SU-DHL-6 (cell line): ENCODE results near the gene CPA5.

ENCODE experiments used
- H2AFZ ChIP-seq: fragments of 200-600 bp; sonication (generic); 2 replicates; pipeline ENCODE4 v1.6.1; 2014; ENCODE audit warnings: low read depth, mild to moderate bottlenecking, moderate library complexity, mixed read lengths, antibody characterized with exemption, low read length; ENCODE audit not compliant: severe bottlenecking
- H3F3A ChIP-seq: fragments of 200-600 bp; shearing (Covaris generic); 2 replicates; pipeline ENCODE4 v1.6.0; 2016; ENCODE audit warnings: antibody characterized with exemption, mild to moderate bottlenecking; ENCODE audit not compliant: insufficient read depth
- H3K27ac ChIP-seq: fragments of 200-600 bp; sonication (generic); 2 replicates; pipeline ENCODE4 v1.5.1; 2016; ENCODE audit warnings: low read depth, mild to moderate bottlenecking, low read length, moderate library complexity, mixed read lengths
- H3K27me3 ChIP-seq: fragments of 200-600 bp; sonication (generic), shearing (Covaris generic); 2 replicates; pipeline ENCODE4 v1.6.0; 2014; ENCODE audit warnings: mild to moderate bottlenecking, low read length
- H3K36me3 ChIP-seq: fragments of 200-600 bp; sonication (generic); 2 replicates; pipeline ENCODE4 v1.6.1; 2014; ENCODE audit warnings: mild to moderate bottlenecking, low read length, mixed read lengths
- H3K4me2 ChIP-seq: fragments of 300-600, 200-600 bp; shearing (Covaris generic), sonication (generic); 2 replicates; pipeline ENCODE4 v1.6.0; 2014; ENCODE audit warnings: low read length, low read depth, mild to moderate bottlenecking; ENCODE audit not compliant: poor library complexity, severe bottlenecking
- H3K4me3 ChIP-seq: fragments of 200-600 bp; sonication (generic); 2 replicates; pipeline ENCODE4 v1.5.1; 2014; ENCODE audit warnings: antibody characterized with exemption, low read length, mild to moderate bottlenecking, mixed read lengths; ENCODE audit not compliant: insufficient read depth, poor library complexity, severe bottlenecking
- H3K79me2 ChIP-seq: fragments of 200-600 bp; sonication (generic); 2 replicates; pipeline ENCODE4 v1.6.1; 2014; ENCODE audit warnings: mild to moderate bottlenecking, low read length, moderate library complexity; ENCODE audit not compliant: insufficient read depth
- H3K9ac ChIP-seq: fragments of 200-600 bp; sonication (generic); 2 replicates; pipeline ENCODE4 v1.7.0; 2014; ENCODE audit warnings: mild to moderate bottlenecking, low read length
- H3K9me2 ChIP-seq: fragments of 200-600 bp; sonication (generic); replicated peaks from 2 replicates; pipeline ENCODE4 v1.6.1; 2014; ENCODE audit warnings: low read length; ENCODE audit not compliant: insufficient read depth
- H3K9me3 ChIP-seq: fragments of 200-600 bp; sonication (generic); 2 replicates; pipeline ENCODE4 v1.6.1; 2014; ENCODE audit warnings: low read length, mixed read lengths; ENCODE audit not compliant: insufficient read depth
- H4K20me1 ChIP-seq: fragments of 200-600 bp; sonication (generic); 2 replicates; pipeline ENCODE4 v1.6.1; 2014; ENCODE audit warnings: low read depth, mild to moderate bottlenecking, antibody characterized with exemption, low read length, moderate library complexity, mixed read lengths
- CTCF ChIP-seq: fragments of 200-600 bp; sonication (generic); IDR thresholded peaks from one replicate; pipeline ENCODE4 v1.5.1; 2017; ENCODE audit warnings: antibody characterized with exemption, mild to moderate bottlenecking, low read length, moderate library complexity; ENCODE audit not compliant: insufficient read depth, poor library complexity, severe bottlenecking
- EZH2phosphoT487 ChIP-seq: fragments of 200-600 bp; sonication (generic), shearing (Covaris generic); conservative IDR thresholded peaks from 2 replicates; pipeline ENCODE4 v1.6.1; 2018; ENCODE audit warnings: mild to moderate bottlenecking, antibody characterized with exemption, low read length, moderate library complexity, mixed read lengths

The CPA5 gene

GRCh38 chr7:130410868-130411541 lies 66.4 kb downstream of the CPA5 start:
- Histone ChIP-seq H3K9me2 (no peaks in the 10 kb centered on the region), H4K20me1 (no peaks in the 10 kb centered on the region), H3K27ac (no peak overlapping the region), H3K79me2 (no peaks in the 10 kb centered on the region), H3K9me3 (no peaks in the 10 kb centered on the region), H3F3A (no peaks in the 10 kb centered on the region), H3K4me3 (no peak overlapping the region), H2AFZ (no peak overlapping the region), H3K36me3 (no peaks in the 10 kb centered on the region), H3K27me3 (no peaks in the 10 kb centered on the region), H3K4me2 (no peak overlapping the region), H3K9ac (no peak overlapping the region)
- TF ChIP-seq EZH2phosphoT487 (no peak), CTCF (no peak)

DNA sequence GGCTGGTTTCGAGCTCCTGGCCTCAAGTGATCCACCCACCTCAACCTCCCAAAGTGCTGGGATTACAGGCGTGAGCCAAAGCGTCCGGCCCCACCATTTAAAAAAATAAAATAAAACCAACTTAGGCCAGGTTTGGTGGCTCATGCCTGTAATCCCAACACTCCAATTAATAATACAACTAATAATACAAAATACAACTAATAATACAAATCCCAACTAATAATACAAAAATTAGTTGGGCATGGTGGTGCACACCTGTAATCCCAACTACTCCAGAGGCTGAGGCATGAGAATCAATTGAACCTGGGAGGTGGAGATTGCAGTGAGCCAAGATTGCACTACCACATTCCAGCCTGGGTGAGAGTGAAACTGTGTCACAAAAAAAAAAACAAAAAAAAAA lies 68.6 kb downstream of the CPA5 start:
- Histone ChIP-seq H3K9me3 (no peaks in the 10 kb centered on the region), H3K9ac (no peak overlapping the region), H3K4me2 (no peak overlapping the region), H3K27ac (no peak overlapping the region), H3K79me2 (no peaks in the 10 kb centered on the region), H3K27me3 (no peaks in the 10 kb centered on the region), H3K4me3 (no peak overlapping the region), H3K36me3 (no peaks in the 10 kb centered on the region), H2AFZ (no peak overlapping the region), H3F3A (no peaks in the 10 kb centered on the region), H4K20me1 (no peaks in the 10 kb centered on the region), H3K9me2 (no peaks in the 10 kb centered on the region)
- TF ChIP-seq CTCF, result no peak
- TF ChIP-seq EZH2phosphoT487, result no peak

- Histone ChIP-seq H3F3A (no peaks in the 10 kb centered on the region), H3K36me3 (no peaks in the 10 kb centered on the region), H3K9me3 (no peaks in the 10 kb centered on the region), H3K79me2 (no peaks in the 10 kb centered on the region), H3K4me2 (no peak overlapping the region), H3K27me3 (no peaks in the 10 kb centered on the region), H4K20me1 (no peaks in the 10 kb centered on the region), H2AFZ (no peak overlapping the region), H3K27ac (no peak overlapping the region), H3K9me2 (no peaks in the 10 kb centered on the region), H3K4me3 (no peak overlapping the region), H3K9ac (no peak overlapping the region)
- no peak for TF ChIP-seq CTCF
- no peak for TF ChIP-seq EZH2phosphoT487
Observed at GRCh38 chr7:130415006-130415405, 70.4 kb downstream of the CPA5 start.
